Keratinocyte (primary cell): ENCODE results near the gene WBP1. TPM values are rescaled to one million over a fixed set of nuclear protein-coding genes. Genes with fewer than 3 reads are reported as not detected.
A peak's percentile ranks its signal among the peaks of the same experiment; 100 is the strongest.

Source experiments
- DNase-seq: peaks from one replicate; pipeline ENCODE4 v3.0.0-alpha.2; 2011; ENCODE audit warnings: low read depth, missing footprints, low spot score
- FAIRE-seq: peaks from 2 replicates; lab custom pipeline; 2011; peaks lifted over from hg19 to GRCh38; lab: Jason Lieb, UNC
- H2AFZ ChIP-seq: 2 replicates; pipeline ENCODE4 v1.6.0; 2012; ENCODE audit warnings: low read length, control low read depth, inconsistent platforms; ENCODE audit not compliant: control insufficient read depth
- H3K27ac ChIP-seq: 2 replicates; pipeline ENCODE4 v1.5.1; 2011; ENCODE audit warnings: low read length; ENCODE audit not compliant: control insufficient read depth, insufficient read depth
- H3K27me3 ChIP-seq: 3 replicates; pipeline ENCODE4 v1.6.0; 2011; ENCODE audit warnings: low read length; ENCODE audit not compliant: control insufficient read depth, insufficient read depth; ENCODE audit errors: extremely low read depth
- H3K36me3 ChIP-seq, 2 experiments: 2 replicates in 1 of 2; 3 replicates in 1 of 2; pipeline ENCODE4 v1.5.1; 2011; ENCODE audit warnings: low read length in 2 of 2, mild to moderate bottlenecking in 1 of 2; ENCODE audit not compliant: control insufficient read depth in 2 of 2, insufficient read depth in 2 of 2; ENCODE audit errors: extremely low read depth in 1 of 2
- H3K4me1 ChIP-seq: 3 replicates; pipeline ENCODE4 v1.5.1; 2011; ENCODE audit warnings: low read length; ENCODE audit not compliant: control insufficient read depth, insufficient read depth; ENCODE audit errors: extremely low read depth
- H3K4me2 ChIP-seq: 3 replicates; pipeline ENCODE4 v1.6.0; 2011; ENCODE audit warnings: low read depth, low read length; ENCODE audit not compliant: control insufficient read depth, insufficient read depth; ENCODE audit errors: extremely low read depth
- H3K4me3 ChIP-seq, 3 experiments: fragments of 200-600 bp in 1 of 3; sonication (generic) in 1 of 3; 2 replicates in 2 of 3; 3 replicates in 1 of 3; pipeline ENCODE4 v1.5.1; 2011 to 2016; ENCODE audit warnings: low read length in 3 of 3, mild to moderate bottlenecking in 3 of 3, control low read depth in 2 of 3, inconsistent platforms in 1 of 3, low read depth in 1 of 3, mixed read lengths in 1 of 3, mixed run types in 1 of 3, moderate library complexity in 1 of 3; ENCODE audit not compliant: control insufficient read depth in 2 of 3, insufficient read depth in 2 of 3; ENCODE audit errors: extremely low read depth in 1 of 3
- H3K79me2 ChIP-seq: 2 replicates; pipeline ENCODE4 v1.6.0; 2012; ENCODE audit warnings: low read length; ENCODE audit not compliant: control insufficient read depth, insufficient read depth
- H3K9ac ChIP-seq: 3 replicates; pipeline ENCODE4 v1.6.0; 2011; ENCODE audit warnings: low read length; ENCODE audit not compliant: control insufficient read depth, insufficient read depth; ENCODE audit errors: extremely low read depth
- H3K9me1 ChIP-seq: 3 replicates; pipeline ENCODE4 v1.6.0; 2011; ENCODE audit warnings: low read length; ENCODE audit not compliant: control insufficient read depth, insufficient read depth; ENCODE audit errors: extremely low read depth
- H3K9me3 ChIP-seq: 2 replicates; pipeline ENCODE4 v1.5.1; 2012; ENCODE audit warnings: low read depth, low read length; ENCODE audit not compliant: control insufficient read depth
- H4K20me1 ChIP-seq: 3 replicates; pipeline ENCODE4 v1.6.0; 2011; ENCODE audit warnings: low read length; ENCODE audit not compliant: control insufficient read depth, insufficient read depth; ENCODE audit errors: extremely low read depth
- CTCF ChIP-seq, 3 experiments: IDR thresholded peaks in 1 of 3; conservative IDR thresholded peaks in 1 of 3; optimal IDR thresholded peaks in 1 of 3; 2 replicates in 2 of 3; 3 replicates in 1 of 3; pipeline versions ENCODE3 to v1.5.1; 2011; ENCODE audit warnings: low read length in 3 of 3, mild to moderate bottlenecking in 3 of 3, moderate library complexity in 2 of 3, control low read depth in 1 of 3, inconsistent platforms in 1 of 3; ENCODE audit not compliant: insufficient read depth in 2 of 3; ENCODE audit errors: extremely low read depth in 1 of 3
- EZH2 ChIP-seq: IDR thresholded peaks from one replicate; pipeline ENCODE4 v1.6.1; 2012; ENCODE audit warnings: inconsistent platforms, mild to moderate bottlenecking, low read length, moderate library complexity
- dilution Hi-C: fragments of 300-500 bp; cut with MboI; formaldehyde crosslinking; loops from one replicate; pipeline ENCODE4 v1.7.0; 2020; ENCODE audit warnings: low sequenced_read_pairs; ENCODE audit not compliant: extremely low pct_ligation_motif_present
- polyA plus RNA-seq, 5 experiments: library from polyadenylated mRNA; depleted of rRNA in 3 of 5; stranded (reverse) in 3 of 5; stranded (forward) in 1 of 5; unstranded in 1 of 5; fragments of >200 nt; gene quantifications; 1 replicate in 1 of 5; 2 replicates in 3 of 5; 3 replicates in 1 of 5; pipeline versions ENCODE4 v1.2.1 to v1.2.3, GENCODE V29; 2011 to 2012; ENCODE audit warnings: missing spikeins in 2 of 5, low read depth in 1 of 5, low replicate concordance in 1 of 5

Gene WBP1
- polyA plus RNA-seq, 1 donor (not counting 4 experiments of a cell fraction or from before 2014, with no cell fraction given), result 75.5 TPM

- peak; percentile 75 for FAIRE-seq
- peak overlapping the region; percentile 76 for H3K9ac ChIP-seq
- TF ChIP-seq CTCF (optimal IDR thresholded peaks at IDR 0.05 in 1 of 3, IDR thresholded peaks at IDR 0.05 in 1 of 3, conservative IDR thresholded peaks at IDR 0.05 in 1 of 3; ENCODE audit: extremely low read depth in 1 of 3, insufficient read depth in 2 of 3, low read length in 3 of 3), result no peak
- TF ChIP-seq EZH2, result no peak
- peaks cover 2% of the 10 kb centered on the region for H3K79me2 ChIP-seq
- H3K27ac ChIP-seq, result peak overlapping the region; percentile 96
- H3K36me3 ChIP-seq, result peaks cover 19 to 46% of the 10 kb centered on the region in 2 experiments
- H3K27me3 ChIP-seq, result no peaks in the 10 kb centered on the region
- H3K9me1 ChIP-seq, result peaks cover 4% of the 10 kb centered on the region
- dilution Hi-C loops, result no loop called here
- H3K4me2 ChIP-seq, result peak overlapping the region; percentile 68
- H3K4me1 ChIP-seq, result peaks cover 75% of the 10 kb centered on the region
- no peaks in the 10 kb centered on the region for H4K20me1 ChIP-seq
- no peaks in the 10 kb centered on the region for H3K9me3 ChIP-seq
- no peak overlapping the region for H2AFZ ChIP-seq
- DNase-seq, result no peak
- H3K4me3 ChIP-seq, result peak overlapping the region in 1 of 3 experiments; percentile 13
Measured at GRCh38 chr2:74424139-74424992, 33.9 kb upstream of the WBP1 start.

GRCh38 chr2:74424995-74425406, 33.2 kb upstream of the WBP1 start:
- Histone ChIP-seq H3K4me1 (peaks cover 81% of the 10 kb centered on the region), H3K9ac (peak overlapping the region; percentile 76), H3K79me2 (peaks cover 2% of the 10 kb centered on the region), H2AFZ (no peak overlapping the region), H4K20me1 (no peaks in the 10 kb centered on the region), H3K27ac (peak overlapping the region; percentile 96), H3K27me3 (no peaks in the 10 kb centered on the region), H3K36me3 (peaks cover 24 to 52% of the 10 kb centered on the region in 2 experiments), H3K9me3 (no peaks in the 10 kb centered on the region), H3K4me3 (peak overlapping the region in 2 of 3 experiments; percentile 13 to 29), H3K9me1 (peaks cover 4% of the 10 kb centered on the region), H3K4me2 (peak overlapping the region; percentile 68)
- dilution Hi-C loops, result no loop called here
- no peak for TF ChIP-seq CTCF (optimal IDR thresholded peaks at IDR 0.05 in 1 of 3, IDR thresholded peaks at IDR 0.05 in 1 of 3, conservative IDR thresholded peaks at IDR 0.05 in 1 of 3; ENCODE audit: extremely low read depth in 1 of 3, insufficient read depth in 2 of 3, low read length in 3 of 3)
- no peak for TF ChIP-seq EZH2
- DNase-seq, result no peak
- peak; percentile 5 for FAIRE-seq
